ENCODE data around the gene TRABD2B.

The TRABD2B gene

DNA sequence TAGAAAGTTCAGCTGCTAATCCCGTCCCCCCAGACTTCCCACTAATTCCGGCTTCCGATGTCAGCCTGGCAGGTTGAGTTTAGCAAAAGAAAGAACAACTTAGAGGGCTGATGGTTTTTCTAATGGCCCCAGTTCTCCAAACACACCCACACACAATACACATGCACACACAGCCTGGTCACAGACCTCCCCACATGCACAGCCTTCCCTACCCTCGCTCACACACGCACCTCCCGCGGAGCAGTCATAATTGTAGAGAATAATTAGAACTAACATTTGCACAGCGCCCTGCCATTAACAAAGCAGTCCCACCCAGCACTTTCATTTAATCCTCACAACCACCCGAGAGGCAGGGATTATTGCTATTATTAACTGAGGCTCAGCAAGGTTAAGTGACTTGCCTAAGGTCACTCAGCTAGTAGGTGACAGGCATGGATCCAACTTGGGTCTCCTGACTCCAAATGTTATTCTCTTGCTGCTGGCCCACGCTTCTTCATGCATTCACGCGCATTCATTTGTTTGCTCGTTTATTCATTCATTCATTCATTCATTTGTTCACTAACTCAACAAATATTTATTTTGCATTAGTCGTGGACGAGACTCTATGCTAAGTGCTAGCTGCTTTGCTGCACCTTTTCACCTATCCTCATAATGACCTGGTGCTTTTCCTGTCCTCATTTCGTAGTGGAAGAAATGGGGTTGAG, 284.4 kb downstream of the TRABD2B start:
- DNase-seq, result no peak
- H3K4ac ChIP-seq (ENCODE audit: low read depth in 1 of 2, low read length in 2 of 2), result no peak overlapping the region
- H3K4me1 ChIP-seq (ENCODE audit: control insufficient read depth, insufficient read depth, low read depth, low read length), result peaks cover 19% of the 10 kb centered on the region
- no peak overlapping the region for H3K23ac ChIP-seq (ENCODE audit: low read length in 2 of 2)
- H3K14ac ChIP-seq (ENCODE audit: low read length in 2 of 2), result no peak overlapping the region
- no peak overlapping the region for H2BK12ac ChIP-seq (ENCODE audit: low read length in 2 of 2)
- no peak overlapping the region for H3K4me3 ChIP-seq (ENCODE audit: insufficient read depth in 1 of 2, low read depth in 1 of 2, low read length in 2 of 2)
- no peak overlapping the region for H3K9ac ChIP-seq (ENCODE audit: low read length)
- no peak overlapping the region for H2BK5ac ChIP-seq (ENCODE audit: low read depth, low read length, poor library complexity, severe bottlenecking)
- no peak overlapping the region for H2BK15ac ChIP-seq (ENCODE audit: low read depth, poor library complexity, severe bottlenecking)
- H3K36me3 ChIP-seq (ENCODE audit: control insufficient read depth in 1 of 2, insufficient read depth in 2 of 2, low read depth in 1 of 2, low read length in 2 of 2), result no peaks in the 10 kb centered on the region
- no peaks in the 10 kb centered on the region for H3K79me1 ChIP-seq (replicated peaks; ENCODE audit: low read length, poor library complexity, severe bottlenecking)
- H3K27ac ChIP-seq (ENCODE audit: low read length, poor library complexity, severe bottlenecking), result no peak overlapping the region
- no peak overlapping the region for H2AK5ac ChIP-seq (ENCODE audit: low read length, severe bottlenecking)
- 78% methylated on average over 16 of the region's 16 CpGs for WGBS
- no peak overlapping the region for H3K18ac ChIP-seq (ENCODE audit: low read depth in 1 of 2, low read length in 2 of 2)
- no peak overlapping the region for H4K8ac ChIP-seq (ENCODE audit: low read length)
- peaks cover 88 to 100% of the 10 kb centered on the region in 2 experiments for H3K27me3 ChIP-seq (ENCODE audit: control insufficient read depth in 1 of 2, insufficient read depth in 1 of 2, low read length in 2 of 2)
- H2BK120ac ChIP-seq (ENCODE audit: low read depth, low read length), result no peak overlapping the region
- no peaks in the 10 kb centered on the region for H3K9me3 ChIP-seq (ENCODE audit: control insufficient read depth, low read length)
- H2AFZ ChIP-seq (ENCODE audit: low read depth, low read length), result no peak overlapping the region
- no peak overlapping the region for H3K4me2 ChIP-seq (ENCODE audit: low read length, poor library complexity, severe bottlenecking)
- H4K91ac ChIP-seq (ENCODE audit: low read length), result no peak overlapping the region

GRCh38 chr1:47711848-47712492, 285.2 kb downstream of the TRABD2B start:
- Histone ChIP-seq H3K4me3 (ENCODE audit: insufficient read depth in 1 of 2, low read depth in 1 of 2, low read length in 2 of 2) (no peak overlapping the region), H2BK5ac (ENCODE audit: low read depth, low read length, poor library complexity, severe bottlenecking) (no peak overlapping the region), H3K23ac (ENCODE audit: low read length in 2 of 2) (no peak overlapping the region), H3K79me1 (replicated peaks; ENCODE audit: low read length, poor library complexity, severe bottlenecking) (no peaks in the 10 kb centered on the region), H2AFZ (ENCODE audit: low read depth, low read length) (no peak overlapping the region), H3K18ac (ENCODE audit: low read depth in 1 of 2, low read length in 2 of 2) (no peak overlapping the region), H3K4ac (ENCODE audit: low read depth in 1 of 2, low read length in 2 of 2) (no peak overlapping the region), H3K9ac (ENCODE audit: low read length) (no peak overlapping the region), H3K27ac (ENCODE audit: low read length, poor library complexity, severe bottlenecking) (no peak overlapping the region), H3K36me3 (ENCODE audit: control insufficient read depth in 1 of 2, insufficient read depth in 2 of 2, low read depth in 1 of 2, low read length in 2 of 2) (no peaks in the 10 kb centered on the region), H4K91ac (ENCODE audit: low read length) (no peak overlapping the region), H2BK12ac (ENCODE audit: low read length in 2 of 2) (no peak overlapping the region), H2BK15ac (ENCODE audit: low read depth, poor library complexity, severe bottlenecking) (no peak overlapping the region), H3K4me2 (ENCODE audit: low read length, poor library complexity, severe bottlenecking) (no peak overlapping the region), H3K9me3 (ENCODE audit: control insufficient read depth, low read length) (no peaks in the 10 kb centered on the region), H2AK5ac (ENCODE audit: low read length, severe bottlenecking) (no peak overlapping the region), H3K27me3 (ENCODE audit: control insufficient read depth in 1 of 2, insufficient read depth in 1 of 2, low read length in 2 of 2) (peaks cover 95 to 98% of the 10 kb centered on the region in 2 experiments), H4K8ac (ENCODE audit: low read length) (no peak overlapping the region), H3K14ac (ENCODE audit: low read length in 2 of 2) (no peak overlapping the region), H2BK120ac (ENCODE audit: low read depth, low read length) (no peak overlapping the region), H3K4me1 (ENCODE audit: control insufficient read depth, insufficient read depth, low read depth, low read length) (peaks cover 19% of the 10 kb centered on the region)
- 67% methylated on average over 5 of the region's 6 CpGs for WGBS
- DNase-seq, result no peak

DNA sequence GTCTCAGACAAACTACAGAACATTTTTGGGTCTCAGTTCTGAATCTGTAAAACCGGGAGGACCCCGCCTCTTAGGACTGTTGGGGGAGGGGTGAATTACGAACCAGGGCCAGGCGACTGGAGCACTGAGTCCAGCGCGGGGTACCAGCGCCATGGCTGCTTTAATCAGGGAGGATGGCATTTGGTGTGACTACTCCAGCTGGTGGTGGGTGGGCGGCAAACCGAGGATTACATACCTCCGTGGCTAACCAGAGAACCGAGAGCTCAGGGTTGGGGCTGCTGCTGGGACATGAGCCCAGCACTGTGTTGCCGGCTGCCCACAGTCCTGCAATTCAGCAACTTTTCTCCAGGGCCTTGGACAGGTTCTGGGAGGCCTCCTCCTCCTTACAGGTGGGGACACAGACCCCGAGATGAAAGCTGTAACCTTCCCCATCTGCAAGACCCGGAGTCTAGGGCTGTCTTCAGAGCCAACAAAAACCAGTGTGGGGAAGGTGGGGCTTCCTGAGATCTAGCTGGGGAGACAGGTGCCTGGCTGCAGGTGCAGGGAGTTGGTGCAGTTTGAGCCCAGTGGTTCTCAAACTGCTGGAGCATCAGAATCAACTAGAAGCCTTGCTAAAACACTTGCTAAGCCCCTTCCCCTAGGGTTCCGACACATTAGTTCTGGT, 285.9 kb downstream of the TRABD2B start:
- Histone ChIP-seq H3K18ac (ENCODE audit: low read depth in 1 of 2, low read length in 2 of 2) (no peak overlapping the region), H3K9ac (ENCODE audit: low read length) (no peak overlapping the region), H3K4me2 (ENCODE audit: low read length, poor library complexity, severe bottlenecking) (no peak overlapping the region), H3K27me3 (ENCODE audit: control insufficient read depth in 1 of 2, insufficient read depth in 1 of 2, low read length in 2 of 2) (peaks cover 94 to 98% of the 10 kb centered on the region in 2 experiments), H2BK5ac (ENCODE audit: low read depth, low read length, poor library complexity, severe bottlenecking) (no peak overlapping the region), H3K4me3 (ENCODE audit: insufficient read depth in 1 of 2, low read depth in 1 of 2, low read length in 2 of 2) (no peak overlapping the region), H3K79me1 (replicated peaks; ENCODE audit: low read length, poor library complexity, severe bottlenecking) (no peaks in the 10 kb centered on the region), H2AFZ (ENCODE audit: low read depth, low read length) (no peak overlapping the region), H2BK15ac (ENCODE audit: low read depth, poor library complexity, severe bottlenecking) (no peak overlapping the region), H3K23ac (ENCODE audit: low read length in 2 of 2) (no peak overlapping the region), H3K36me3 (ENCODE audit: control insufficient read depth in 1 of 2, insufficient read depth in 2 of 2, low read depth in 1 of 2, low read length in 2 of 2) (no peaks in the 10 kb centered on the region), H2AK5ac (ENCODE audit: low read length, severe bottlenecking) (no peak overlapping the region), H3K4ac (ENCODE audit: low read depth in 1 of 2, low read length in 2 of 2) (no peak overlapping the region), H2BK120ac (ENCODE audit: low read depth, low read length) (no peak overlapping the region), H4K91ac (ENCODE audit: low read length) (no peak overlapping the region), H4K8ac (ENCODE audit: low read length) (no peak overlapping the region), H3K27ac (ENCODE audit: low read length, poor library complexity, severe bottlenecking) (no peak overlapping the region), H3K9me3 (ENCODE audit: control insufficient read depth, low read length) (no peaks in the 10 kb centered on the region), H3K4me1 (ENCODE audit: control insufficient read depth, insufficient read depth, low read depth, low read length) (peaks cover 19% of the 10 kb centered on the region), H3K14ac (ENCODE audit: low read length in 2 of 2) (no peak overlapping the region), H2BK12ac (ENCODE audit: low read length in 2 of 2) (no peak overlapping the region)
- 59% methylated on average over 15 of the region's 15 CpGs for WGBS
- DNase-seq, result no peak
